Body of pancreas (tissue), 4 donors: ENCODE results near the gene ZYG11A. TPM values are rescaled to one million over a fixed set of nuclear protein-coding genes. Genes with fewer than 3 reads are reported as not detected.

Source experiments
- ATAC-seq: fragments of 150-250 bp; one replicate; pipeline ENCODE4 v1.9.1; 2016
- DNase-seq, 4 donors: peaks; one replicate each; pipeline ENCODE4 v3.0.0-alpha.2; 2019
- H3K27ac ChIP-seq, 4 donors: fragments of 200-600 bp; sonication (generic); 1 replicate in 3 of 4; 2 replicates in 1 of 4; pipeline versions ENCODE4 v1.5.1 to v1.6.1; 2016 to 2019; ENCODE audit warnings: mild to moderate bottlenecking in 1 of 4, mixed read lengths in 1 of 4, moderate library complexity in 1 of 4
- H3K27me3 ChIP-seq, 2 donors: fragments of 200-600 bp; sonication (generic); one replicate each; pipeline ENCODE4 v1.6.0; 2016; ENCODE audit warnings: mild to moderate bottlenecking in 1 of 2
- H3K36me3 ChIP-seq, 2 donors: fragments of 200-600 bp; sonication (generic); replicated peaks in 1 of 2; 2 replicates each; pipeline ENCODE4 v1.5.1; 2016; ENCODE audit warnings: low read depth in 2 of 2; ENCODE audit not compliant: insufficient read depth in 1 of 2
- H3K4me1 ChIP-seq: fragments of 200-600 bp; sonication (generic); one replicate; pipeline ENCODE4 v1.6.0; 2016
- H3K4me3 ChIP-seq, 2 donors: fragments of 200-600 bp; sonication (generic); 1 replicate in 1 of 2; 2 replicates in 1 of 2; pipeline ENCODE4 v1.5.1; 2016 to 2019
- H3K9me3 ChIP-seq, 3 donors: fragments of 200-600 bp; sonication (generic); 1 replicate in 2 of 3; 2 replicates in 1 of 3; pipeline ENCODE4 v1.5.1; 2016
- POLR2A ChIP-seq, 3 donors: fragments of 450-650 bp; IDR thresholded peaks; one replicate each; pipeline ENCODE4 v1.6.1; 2016; ENCODE audit warnings: antibody characterized with exemption in 3 of 3, mild to moderate bottlenecking in 2 of 3
- WGBS, 2 donors: methylation state at CpG; one replicate each; pipeline ENCODE4 v1.1.5; 2017; 5-methylcytosine and 5-hydroxymethylcytosine counted together
- intact Hi-C: fragments of 100-400 bp; cut with DNase I; formaldehyde crosslinking; loops from one replicate; pipeline ENCODE4 v1.15.1; 2023
- total RNA-seq, 2 donors: library from RNA; depleted of rRNA; stranded (reverse); fragments of >200 nt; gene quantifications; one replicate each; pipeline ENCODE4 v1.1.0, GENCODE V29; 2016
- TF ChIP-seq, protein P1 (sequence below), 7 experiments: fragments of 450-650 bp in 4 of 7; fragments of 200-600 bp in 3 of 7; sonication (generic) in 3 of 7; IDR thresholded peaks; one replicate each; pipeline ENCODE4 v1.5.1; 2016 to 2019; ENCODE audit warnings: antibody characterized with exemption in 7 of 7

ZYG11A gene
- total RNA-seq, 2 donors from 2014 or later = not detected

DNA sequence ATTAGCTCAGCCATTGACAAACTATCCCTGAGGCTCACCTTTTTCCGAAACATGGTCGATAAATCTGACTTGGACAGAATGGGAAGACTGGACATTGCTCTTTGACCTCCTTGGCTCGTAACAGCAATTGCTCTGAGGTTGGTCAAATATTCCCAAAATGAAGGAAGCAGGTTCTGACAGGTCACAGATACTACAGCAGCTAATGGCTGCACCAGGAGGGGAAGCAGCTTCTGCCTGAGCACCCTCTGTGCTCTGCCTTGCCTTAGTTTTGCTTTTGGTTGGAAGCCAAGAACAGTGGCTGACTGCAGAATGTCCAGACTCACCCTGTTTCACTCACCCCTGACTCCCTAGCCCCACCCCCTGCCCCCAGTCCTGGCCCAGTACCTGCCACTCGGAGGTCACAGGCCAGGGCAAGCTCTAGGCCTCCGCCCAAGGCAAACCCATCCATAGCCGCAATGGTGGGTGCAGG lies 63.6 kb downstream of the ZYG11A start:
- Histone ChIP-seq H3K4me1 (no peaks in the 10 kb centered on the region), H3K4me3 (no peak overlapping the region), H3K27me3 (no peaks in the 10 kb centered on the region), H3K9me3 (no peaks in the 10 kb centered on the region), H3K36me3 (no peaks in the 10 kb centered on the region), H3K27ac (no peak overlapping the region)
- DNase-seq (no peak), ATAC-seq (no peak)
- 89 to 93% methylated on average over 5 to 6 of the region's 6 CpGs for WGBS, 2 donors
- TF ChIP-seq POLR2A (IDR thresholded peaks at IDR 0.05) = no peak
- TF ChIP-seq, protein P1, sequence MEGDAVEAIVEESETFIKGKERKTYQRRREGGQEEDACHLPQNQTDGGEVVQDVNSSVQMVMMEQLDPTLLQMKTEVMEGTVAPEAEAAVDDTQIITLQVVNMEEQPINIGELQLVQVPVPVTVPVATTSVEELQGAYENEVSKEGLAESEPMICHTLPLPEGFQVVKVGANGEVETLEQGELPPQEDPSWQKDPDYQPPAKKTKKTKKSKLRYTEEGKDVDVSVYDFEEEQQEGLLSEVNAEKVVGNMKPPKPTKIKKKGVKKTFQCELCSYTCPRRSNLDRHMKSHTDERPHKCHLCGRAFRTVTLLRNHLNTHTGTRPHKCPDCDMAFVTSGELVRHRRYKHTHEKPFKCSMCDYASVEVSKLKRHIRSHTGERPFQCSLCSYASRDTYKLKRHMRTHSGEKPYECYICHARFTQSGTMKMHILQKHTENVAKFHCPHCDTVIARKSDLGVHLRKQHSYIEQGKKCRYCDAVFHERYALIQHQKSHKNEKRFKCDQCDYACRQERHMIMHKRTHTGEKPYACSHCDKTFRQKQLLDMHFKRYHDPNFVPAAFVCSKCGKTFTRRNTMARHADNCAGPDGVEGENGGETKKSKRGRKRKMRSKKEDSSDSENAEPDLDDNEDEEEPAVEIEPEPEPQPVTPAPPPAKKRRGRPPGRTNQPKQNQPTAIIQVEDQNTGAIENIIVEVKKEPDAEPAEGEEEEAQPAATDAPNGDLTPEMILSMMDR (IDR thresholded peaks at IDR 0.05) = no peak
- intact Hi-C loops = no loop called here

DNA sequence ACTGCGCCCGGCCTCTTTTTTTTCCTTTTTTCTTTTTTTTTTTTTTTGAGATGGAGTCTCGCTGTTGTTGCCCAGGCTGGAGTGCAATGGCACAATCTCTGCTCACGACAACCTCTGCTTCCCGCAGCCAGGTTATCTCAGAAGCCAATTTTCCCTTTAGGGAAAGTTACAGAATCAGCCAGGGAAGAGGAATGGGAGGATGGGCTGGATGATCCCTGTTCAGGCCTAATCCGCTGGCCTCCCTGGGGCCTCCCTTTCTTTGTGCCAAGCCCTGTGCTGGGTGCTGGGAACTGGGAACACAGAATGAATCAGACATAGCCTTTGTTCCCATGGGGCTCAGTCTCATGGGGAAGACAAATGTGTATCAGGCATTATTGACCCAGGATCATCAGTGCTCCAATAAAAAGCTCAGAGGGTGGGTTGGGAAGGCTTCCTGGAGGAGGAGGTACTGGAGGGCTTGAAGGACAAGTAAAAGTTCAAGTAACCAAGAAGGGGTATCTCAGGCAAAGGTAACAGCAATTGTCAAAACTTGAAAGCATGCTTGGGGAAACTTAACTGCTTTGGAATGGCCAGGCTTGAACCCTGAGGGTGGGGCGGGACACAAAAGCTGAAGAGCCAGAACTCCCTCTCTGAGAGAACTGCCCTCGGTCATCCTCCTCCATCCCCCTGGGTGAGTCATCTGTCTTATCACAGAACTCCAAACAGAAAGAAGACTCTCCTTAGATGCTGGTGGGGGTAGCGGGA lies 64.7 kb downstream of the ZYG11A start:
- DNase-seq (no peak), ATAC-seq (no peak)
- no peak for TF ChIP-seq POLR2A (IDR thresholded peaks at IDR 0.05)
- TF ChIP-seq, protein P1 (IDR thresholded peaks at IDR 0.05) = no peak
- no peak overlapping the region for H3K4me3 ChIP-seq
- WGBS, 2 donors = 92 to 93% methylated on average over 9 of the region's 9 CpGs
- no peaks in the 10 kb centered on the region for H3K9me3 ChIP-seq
- no peaks in the 10 kb centered on the region for H3K4me1 ChIP-seq
- no peak overlapping the region for H3K27ac ChIP-seq
- intact Hi-C loops = no loop called here
- no peaks in the 10 kb centered on the region for H3K36me3 ChIP-seq
- no peaks in the 10 kb centered on the region for H3K27me3 ChIP-seq

DNA sequence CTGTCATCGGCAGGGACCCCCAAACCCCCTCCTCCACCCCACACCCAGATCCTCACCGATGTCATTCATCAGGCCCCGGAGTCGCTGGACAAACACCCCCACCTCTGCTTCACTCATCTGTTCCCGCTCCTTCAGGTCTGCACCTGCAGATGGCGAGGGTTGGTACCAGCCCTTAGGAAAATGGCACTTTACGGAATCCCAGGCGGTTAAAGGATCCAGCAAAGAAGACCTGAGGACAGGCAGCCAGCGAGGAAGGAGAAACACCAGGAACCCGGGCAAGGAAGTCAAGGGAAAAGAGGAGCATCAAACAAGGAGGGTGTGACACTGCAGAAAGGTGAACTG lies 65.2 kb downstream of the ZYG11A start:
- ATAC-seq = no peak
- WGBS, 2 donors = 88 to 89% methylated on average over 10 of the region's 10 CpGs
- no peaks in the 10 kb centered on the region for H3K36me3 ChIP-seq

DNA sequence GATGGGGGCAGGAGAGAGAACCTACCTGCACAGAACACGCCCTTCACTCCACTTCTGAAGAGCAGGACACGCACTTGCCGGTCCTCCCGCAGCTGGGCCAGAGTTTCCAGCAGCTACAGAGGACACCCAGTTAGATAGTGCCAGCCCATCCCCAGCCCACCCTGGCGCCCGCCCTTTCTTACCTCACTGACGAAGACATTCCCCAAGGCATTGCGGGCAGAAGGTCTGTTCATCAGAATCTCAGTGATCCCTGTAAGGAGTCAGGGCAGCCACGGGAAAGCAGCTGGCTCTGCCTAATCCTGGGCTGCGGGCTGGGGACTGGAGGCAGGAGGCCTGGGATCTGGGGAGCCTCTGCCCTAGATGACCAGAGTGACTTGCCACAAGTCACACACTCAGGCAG lies 69.0 kb downstream of the ZYG11A start:
- ATAC-seq = no peak
- no peaks in the 10 kb centered on the region for H3K36me3 ChIP-seq
- TF ChIP-seq POLR2A (IDR thresholded peaks at IDR 0.05) = no peak
- TF ChIP-seq, protein P1 (IDR thresholded peaks at IDR 0.05) = no peak
- no peak overlapping the region for H3K4me3 ChIP-seq
- no peak overlapping the region for H3K27ac ChIP-seq
- DNase-seq = no peak
- intact Hi-C loops = no loop called here
- H3K27me3 ChIP-seq = no peaks in the 10 kb centered on the region
- peaks cover 4% of the 10 kb centered on the region for H3K4me1 ChIP-seq
- WGBS, 2 donors = 95 to 98% methylated on average over 8 to 9 of the region's 10 CpGs
- no peaks in the 10 kb centered on the region for H3K9me3 ChIP-seq

More for the DNA sequence above, 65.2 kb downstream of the ZYG11A start:
- intact Hi-C loops = no loop called here
- Histone ChIP-seq H3K4me3 (no peak overlapping the region), H3K27ac (no peak overlapping the region), H3K4me1 (no peaks in the 10 kb centered on the region), H3K27me3 (no peaks in the 10 kb centered on the region), H3K9me3 (no peaks in the 10 kb centered on the region)
- no peak for DNase-seq
- TF ChIP-seq POLR2A (IDR thresholded peaks at IDR 0.05) = no peak
- TF ChIP-seq, protein P1 (IDR thresholded peaks at IDR 0.05) = no peak

DNA sequence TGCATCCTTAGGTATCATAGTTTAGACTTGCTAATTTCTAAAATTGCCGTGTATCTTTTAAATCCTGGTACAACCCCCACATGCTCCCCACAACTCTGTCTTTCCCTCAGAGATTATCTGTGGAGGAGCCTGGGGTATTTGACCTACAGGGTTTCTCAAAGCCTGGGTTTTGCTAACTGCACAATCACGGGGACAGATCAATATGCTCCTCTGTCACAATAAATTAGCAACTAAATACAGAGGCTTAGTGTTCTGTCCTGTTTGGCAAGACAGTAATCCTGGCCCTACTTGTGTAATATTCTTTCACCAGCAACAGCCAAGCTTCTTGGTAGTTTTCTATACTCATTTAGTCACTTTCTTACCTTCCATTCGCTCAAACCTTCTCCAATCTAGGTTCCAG lies 70.5 kb downstream of the ZYG11A start:
- WGBS, 2 donors = 79 to 86% methylated on average over 3 of the region's 3 CpGs
- H3K27me3 ChIP-seq = no peaks in the 10 kb centered on the region
- no peak overlapping the region for H3K27ac ChIP-seq
- no peak for TF ChIP-seq POLR2A (IDR thresholded peaks at IDR 0.05)
- TF ChIP-seq, protein P1 (IDR thresholded peaks at IDR 0.05) = no peak
- no peak overlapping the region for H3K4me3 ChIP-seq
- ATAC-seq = no peak
- H3K9me3 ChIP-seq = no peaks in the 10 kb centered on the region
- intact Hi-C loops = no loop called here
- H3K36me3 ChIP-seq = no peaks in the 10 kb centered on the region
- DNase-seq = no peak
- peaks cover 10% of the 10 kb centered on the region for H3K4me1 ChIP-seq
